Measurements from ENCODE around the gene GAS6. TPM values are rescaled to one million over a fixed set of nuclear protein-coding genes. Genes with fewer than 3 reads are reported as not detected.
A peak's percentile ranks its signal among the peaks of the same experiment; 100 is the strongest.

GAS6 gene
- total and polyA plus RNA-seq, 9 of the 15 experiments (the other 6 are each of a cell fraction or from before 2014, with no cell fraction given): 0.14 to 9.7 (median 4.7) TPM; not detected in 1

GRCh38 chr13:113815151-113816058, 48.5 kb downstream of the GAS6 start (continued):
- TF ChIP-seq GABPA (tag; conservative IDR thresholded peaks at IDR 0.05; ENCODE audit: low read depth) (peak; percentile 54), CHD2 (IDR thresholded peaks at IDR 0.05; ENCODE audit: low read depth, low read length) (peak; percentile 94), ZNF766 (CRISPR knock-in tag; conservative IDR thresholded peaks at IDR 0.05) (peak; percentile 71; the same call in 1 of the 2 replicates), LEF1 (IDR thresholded peaks at IDR 0.05) (no peak), CC2D1A (IDR thresholded peaks at IDR 0.05) (0 out of 2 replicates have a peak, but pooled peaks have one; percentile 54), L3MBTL2 (IDR thresholded peaks at IDR 0.05) (peak; percentile 59; the same call in 1 of the 2 replicates)
- TF ChIP-seq, protein P1, sequence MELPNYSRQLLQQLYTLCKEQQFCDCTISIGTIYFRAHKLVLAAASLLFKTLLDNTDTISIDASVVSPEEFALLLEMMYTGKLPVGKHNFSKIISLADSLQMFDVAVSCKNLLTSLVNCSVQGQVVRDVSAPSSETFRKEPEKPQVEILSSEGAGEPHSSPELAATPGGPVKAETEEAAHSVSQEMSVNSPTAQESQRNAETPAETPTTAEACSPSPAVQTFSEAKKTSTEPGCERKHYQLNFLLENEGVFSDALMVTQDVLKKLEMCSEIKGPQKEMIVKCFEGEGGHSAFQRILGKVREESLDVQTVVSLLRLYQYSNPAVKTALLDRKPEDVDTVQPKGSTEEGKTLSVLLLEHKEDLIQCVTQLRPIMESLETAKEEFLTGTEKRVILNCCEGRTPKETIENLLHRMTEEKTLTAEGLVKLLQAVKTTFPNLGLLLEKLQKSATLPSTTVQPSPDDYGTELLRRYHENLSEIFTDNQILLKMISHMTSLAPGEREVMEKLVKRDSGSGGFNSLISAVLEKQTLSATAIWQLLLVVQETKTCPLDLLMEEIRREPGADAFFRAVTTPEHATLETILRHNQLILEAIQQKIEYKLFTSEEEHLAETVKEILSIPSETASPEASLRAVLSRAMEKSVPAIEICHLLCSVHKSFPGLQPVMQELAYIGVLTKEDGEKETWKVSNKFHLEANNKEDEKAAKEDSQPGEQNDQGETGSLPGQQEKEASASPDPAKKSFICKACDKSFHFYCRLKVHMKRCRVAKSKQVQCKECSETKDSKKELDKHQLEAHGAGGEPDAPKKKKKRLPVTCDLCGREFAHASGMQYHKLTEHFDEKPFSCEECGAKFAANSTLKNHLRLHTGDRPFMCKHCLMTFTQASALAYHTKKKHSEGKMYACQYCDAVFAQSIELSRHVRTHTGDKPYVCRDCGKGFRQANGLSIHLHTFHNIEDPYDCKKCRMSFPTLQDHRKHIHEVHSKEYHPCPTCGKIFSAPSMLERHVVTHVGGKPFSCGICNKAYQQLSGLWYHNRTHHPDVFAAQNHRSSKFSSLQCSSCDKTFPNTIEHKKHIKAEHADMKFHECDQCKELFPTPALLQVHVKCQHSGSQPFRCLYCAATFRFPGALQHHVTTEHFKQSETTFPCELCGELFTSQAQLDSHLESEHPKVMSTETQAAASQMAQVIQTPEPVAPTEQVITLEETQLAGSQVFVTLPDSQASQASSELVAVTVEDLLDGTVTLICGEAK (IDR thresholded peaks at IDR 0.05): peak; percentile 26; the same call in 1 of the 2 replicates
- TF ChIP-seq, protein P1 (CRISPR knock-in tag; IDR thresholded peaks at IDR 0.05): no peak

Measured in K562 (cell line).